NCI-H187 treated with DMSO at 0.1 percent for 48 hours (cell line): ENCODE data around the gene EPHA2.
"Not testable (repeated sequence)": the region's sequence is repeated elsewhere in the genome, so short reads cannot be mapped to it uniquely, and the experiment has no call there.

Experiments
- DNase-seq: peaks from one replicate; lab custom pipeline; 2025; lab: John Stamatoyannopoulos, UW

Gene EPHA2

GRCh38 chr1:16155537-16156410 lies at the start of gene EPHA2:
EPHA2 (minus strand) TSS chr1:16156069; CDS start chr1:16155932, 137 bp downstream.
- DNase-seq: no peak

GRCh38 chr1:16205334-16205671 lies 49.4 kb upstream of the EPHA2 start:
- DNase-seq: no peak

- DNase-seq: no peak
Observed at GRCh38 chr1:16204634-16205333, 48.9 kb upstream of the EPHA2 start.

DNA sequence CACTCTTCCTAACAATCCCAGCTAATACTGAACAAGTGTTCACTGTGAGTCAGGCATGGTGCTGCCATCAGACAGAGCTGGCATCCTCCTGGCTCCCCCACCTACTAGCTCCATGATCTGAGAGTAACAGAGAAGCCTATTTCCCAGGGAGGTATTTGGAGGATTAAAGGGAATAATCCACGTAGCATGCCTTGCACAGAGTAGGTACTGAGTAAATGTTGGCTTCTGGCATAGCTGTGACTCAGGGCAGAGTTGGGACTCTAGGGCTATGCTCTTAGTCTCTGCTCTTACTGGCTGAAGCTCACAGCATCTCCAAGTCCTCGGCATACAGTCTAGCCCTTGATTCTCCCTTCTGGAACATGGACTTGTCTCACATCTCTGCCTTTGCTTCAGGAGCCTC lies 48.3 kb upstream of the EPHA2 start:
- no peak for DNase-seq

DNA sequence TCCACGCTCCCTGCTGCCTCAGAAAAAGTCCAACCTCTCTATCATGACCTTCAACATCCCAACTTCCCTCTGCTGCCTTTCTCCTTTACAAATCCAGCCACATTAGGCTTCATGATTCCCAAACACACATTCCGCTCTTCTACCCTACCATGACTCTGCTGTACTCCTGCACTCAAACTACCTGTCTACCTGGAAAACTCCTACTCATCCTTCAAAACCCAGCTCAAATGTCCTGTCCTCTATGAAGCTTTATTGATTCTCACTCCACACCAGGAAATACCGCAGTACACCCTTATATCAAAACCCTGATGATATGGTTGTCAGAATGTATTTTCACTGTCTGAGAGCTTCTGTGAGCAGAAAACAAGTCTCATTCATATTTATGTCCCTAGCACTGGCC lies 47.7 kb upstream of the EPHA2 start:
- no peak for DNase-seq

GRCh38 chr1:16202281-16203210 lies 46.7 kb upstream of the EPHA2 start:
- no peak for DNase-seq

- no peak for DNase-seq
Observed at GRCh38 chr1:16199700-16200099, 43.8 kb upstream of the EPHA2 start.

GRCh38 chr1:16199157-16199501 lies 43.3 kb upstream of the EPHA2 start:
- DNase-seq: no peak

DNA sequence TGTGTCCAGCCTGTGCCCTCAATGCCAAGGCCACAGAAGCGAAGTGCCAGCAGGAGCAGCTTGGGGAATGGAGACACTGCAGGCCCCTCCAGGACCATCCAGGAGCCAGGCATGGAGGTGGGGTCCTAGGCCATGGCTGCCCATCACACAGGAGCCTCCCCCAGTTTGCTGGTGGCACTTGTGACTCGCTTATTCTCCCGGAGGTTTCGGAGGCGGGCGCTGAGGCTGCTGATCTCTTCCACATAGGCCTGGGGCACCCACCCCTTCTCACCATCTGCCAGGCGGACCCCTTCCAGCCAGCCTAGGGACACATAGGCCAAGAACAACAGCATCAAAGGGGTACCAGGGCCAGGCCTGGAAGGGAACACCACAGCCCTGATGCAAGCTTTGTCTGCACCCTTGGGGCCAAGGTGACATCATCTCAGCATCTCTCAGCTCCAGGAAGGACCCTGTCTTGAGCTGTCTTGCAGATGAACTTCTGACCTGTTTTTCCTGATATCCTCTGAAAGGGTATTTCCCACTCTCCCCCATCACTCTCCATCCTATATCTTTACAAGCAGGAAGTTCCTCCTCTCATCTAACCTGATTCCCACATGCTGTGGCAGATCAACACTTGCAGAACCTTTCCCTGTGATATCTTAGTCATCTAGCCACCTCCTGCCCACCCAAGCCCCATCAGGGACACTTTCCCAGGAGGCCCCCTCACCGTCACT lies 42.7 kb upstream of the EPHA2 start:
- no peak for DNase-seq

GRCh38 chr1:16196874-16197273 lies 41.0 kb upstream of the EPHA2 start:
- DNase-seq: no peak

DNA sequence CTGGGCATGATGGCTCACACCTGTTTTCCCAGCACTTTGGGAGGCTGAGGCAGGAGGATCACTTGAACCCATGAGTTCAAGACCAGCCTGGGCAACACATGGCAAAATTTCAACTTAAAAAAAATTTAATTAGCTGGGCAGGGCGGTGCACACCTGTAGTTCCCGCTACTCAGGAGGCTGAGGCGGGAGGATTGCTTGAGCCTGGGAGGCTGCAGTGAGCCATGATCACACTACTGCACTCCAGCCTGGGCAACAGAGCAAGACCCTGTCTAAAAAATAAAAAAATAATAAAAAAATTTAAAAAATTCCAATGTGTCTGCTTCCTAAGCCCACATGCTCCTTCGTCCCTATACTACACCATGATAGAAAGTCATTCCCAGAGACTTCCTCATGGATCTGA lies 40.3 kb upstream of the EPHA2 start:
- DNase-seq: not testable (repeated sequence)

GRCh38 chr1:16195518-16195905 lies 39.6 kb upstream of the EPHA2 start:
- DNase-seq: no peak

DNA sequence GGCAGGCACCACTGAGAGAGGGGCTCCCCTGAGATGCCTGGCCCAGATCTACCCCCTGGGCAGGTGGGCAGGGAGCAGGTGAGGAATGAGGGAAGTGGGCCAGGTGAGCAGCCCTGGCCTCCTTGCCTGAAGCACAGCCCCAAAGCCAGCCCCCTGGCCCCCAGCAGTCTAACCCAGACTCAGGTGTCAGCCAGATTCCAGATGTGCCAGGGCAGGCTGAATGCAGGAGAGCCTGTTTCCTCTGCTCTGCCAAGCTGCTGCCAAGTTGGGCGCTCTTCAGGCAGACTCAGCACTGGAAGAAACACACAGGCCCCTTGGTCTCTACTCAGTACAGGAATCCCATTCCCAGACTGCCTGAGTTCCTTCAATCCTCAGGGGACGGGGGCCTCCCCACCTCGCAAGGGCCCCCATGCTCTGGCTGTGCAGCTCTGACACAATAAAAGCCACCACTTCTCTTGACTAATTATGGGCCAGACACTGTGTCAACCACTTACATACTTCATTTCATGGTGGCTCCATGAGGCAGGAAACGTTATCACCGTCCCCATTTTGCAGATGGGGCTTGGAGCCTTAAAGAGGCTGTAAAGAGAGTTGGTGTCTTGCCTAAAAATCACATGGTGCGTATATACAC lies 36.2 kb upstream of the EPHA2 start:
- no peak for DNase-seq

GRCh38 chr1:16191309-16191708 lies 35.4 kb upstream of the EPHA2 start:
- DNase-seq: no peak

DNA sequence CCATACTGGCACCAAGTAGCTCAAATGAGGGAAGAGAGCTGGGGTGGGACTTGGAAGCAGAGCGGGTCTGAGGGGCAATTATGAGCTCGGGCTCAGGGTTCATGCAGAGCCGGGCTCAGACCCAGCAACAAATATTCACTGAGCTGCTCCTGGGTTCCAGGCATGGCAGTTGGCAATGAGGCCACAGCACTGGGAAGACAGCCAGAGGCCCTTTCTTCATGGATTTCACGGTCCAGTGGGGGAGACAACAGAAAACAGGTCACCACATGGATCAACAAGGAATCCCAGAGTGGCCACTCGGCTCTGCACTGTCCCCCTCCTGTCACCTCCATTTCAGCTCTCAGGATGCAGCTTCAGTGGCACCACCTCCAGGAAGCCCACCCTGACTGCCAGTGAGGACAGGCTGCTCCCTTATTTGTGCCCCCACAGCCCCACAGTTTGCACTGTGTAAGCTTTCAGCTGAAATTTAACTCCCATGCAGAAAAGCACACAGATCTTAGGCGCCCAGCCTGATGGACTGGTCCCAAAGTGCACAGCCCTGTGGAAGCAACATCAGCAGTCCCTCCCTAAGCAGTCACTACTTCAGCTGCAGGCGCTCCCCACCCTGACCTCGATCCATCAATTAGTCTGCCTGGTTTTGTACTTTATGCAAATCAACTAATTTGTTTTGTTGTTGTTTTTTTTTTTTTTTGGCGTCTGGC lies 34.2 kb upstream of the EPHA2 start:
- DNase-seq: no peak

- no peak for DNase-seq
Observed at GRCh38 chr1:16189003-16189402, 33.1 kb upstream of the EPHA2 start.

GRCh38 chr1:16187748-16188401 lies 32.0 kb upstream of the EPHA2 start:
- no peak for DNase-seq

GRCh38 chr1:16186655-16187235 lies 30.9 kb upstream of the EPHA2 start:
- no peak for DNase-seq

DNA sequence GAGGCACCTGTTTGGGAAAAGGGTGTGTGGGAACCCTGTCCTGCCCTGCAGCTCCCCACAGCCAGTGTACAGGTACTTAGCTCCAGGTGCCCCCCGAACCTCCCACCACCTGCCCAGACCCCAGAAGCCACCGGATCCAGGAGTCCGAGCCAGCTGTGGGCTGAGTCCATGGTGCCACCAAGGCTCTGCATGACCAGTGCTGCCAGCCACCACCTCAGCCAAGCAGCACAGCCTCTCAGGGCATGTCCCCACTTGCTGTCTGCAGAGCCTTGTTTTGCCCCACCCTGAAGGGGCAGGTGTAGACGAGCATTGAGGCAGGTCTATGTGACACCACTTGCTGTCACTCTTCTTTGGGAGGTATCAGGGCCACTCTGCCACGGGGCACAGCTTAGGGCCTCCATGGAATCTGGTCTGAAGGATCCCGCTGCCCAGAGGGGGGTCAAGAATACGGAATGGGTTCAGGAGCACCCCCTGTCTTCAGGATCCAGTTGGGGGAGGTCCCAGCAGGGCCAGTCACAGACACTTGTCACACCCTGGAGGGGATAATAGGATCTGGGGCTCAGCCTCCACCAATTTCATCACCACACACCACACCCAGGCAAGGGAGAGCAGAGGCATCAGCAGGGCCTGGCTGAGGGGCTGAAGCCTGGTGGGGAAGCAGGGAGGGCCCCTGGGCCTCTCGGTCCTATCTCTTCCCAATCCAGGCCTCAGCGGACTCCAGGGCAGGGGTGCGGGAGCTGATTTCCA lies 28.9 kb upstream of the EPHA2 start:
- DNase-seq: no peak
